GM19467 (cell line): Measurements from ENCODE around the gene SPA17.

ENCODE experiments used
- ATAC-seq: cut with Tn5 transposase; IDR thresholded peaks from one replicate; pipeline ENCODE4 v1.9.1; 2021; ENCODE audit warnings: mild to moderate bottlenecking, moderate library complexity; ENCODE audit not compliant: unreplicated experiment

SPA17 gene

DNA sequence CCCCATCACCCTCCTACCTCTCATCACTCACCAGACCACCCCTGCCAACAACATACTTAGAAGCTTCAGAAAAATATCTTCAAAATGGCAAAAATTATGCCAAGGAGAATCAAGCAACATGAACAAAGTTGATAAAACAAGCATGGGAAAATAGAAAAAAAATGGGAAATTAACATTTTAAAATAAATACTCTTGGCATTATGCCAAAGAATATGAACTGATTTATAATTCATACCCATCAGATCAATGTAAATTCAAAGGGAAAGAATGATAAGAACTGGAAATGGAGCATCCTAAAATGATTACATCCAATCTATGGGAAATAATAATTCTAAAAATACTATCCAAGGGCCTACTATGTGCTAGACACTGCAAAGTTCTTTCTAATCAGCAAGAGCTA is 12.2 kb upstream of the SPA17 start:
- ATAC-seq = no peak

DNA sequence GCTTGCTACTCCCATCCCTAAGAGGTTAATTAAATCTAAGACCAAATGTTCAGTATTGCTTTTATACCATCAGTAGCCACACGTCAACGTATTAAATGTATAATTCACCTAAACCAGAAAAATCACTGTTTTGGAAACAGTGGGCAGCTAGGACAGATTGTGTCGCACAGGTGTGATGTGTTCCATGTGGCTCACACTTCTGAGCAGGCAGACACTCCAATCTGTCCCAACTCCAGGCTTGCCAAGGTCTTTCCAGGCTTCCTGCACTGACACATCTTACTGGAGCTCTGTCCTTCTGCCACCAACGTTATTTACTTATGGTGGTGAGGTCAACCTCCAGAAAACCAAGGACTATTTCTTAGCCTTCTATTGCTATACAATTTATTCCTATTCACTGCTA is 11.6 kb upstream of the SPA17 start:
- no peak for ATAC-seq

DNA sequence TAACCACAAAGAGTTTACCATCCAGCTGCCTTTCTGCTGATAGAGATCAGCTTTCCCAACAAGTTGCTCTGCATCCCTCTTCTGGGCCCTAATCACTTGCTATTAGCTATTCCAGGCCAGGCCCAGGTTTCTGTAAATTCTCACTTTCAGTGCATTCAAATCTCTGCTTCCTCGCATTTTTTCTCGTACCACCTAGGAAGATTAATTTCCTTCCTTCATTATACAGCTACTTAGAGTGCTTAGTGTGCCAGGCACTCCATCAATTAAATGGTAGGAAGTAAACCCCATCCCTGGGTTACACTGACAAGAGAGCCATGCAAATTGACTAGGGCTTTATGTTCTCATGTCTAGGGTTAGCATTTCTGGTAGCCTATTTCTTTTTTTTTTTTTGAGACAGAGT is 9.8 kb upstream of the SPA17 start:
- ATAC-seq = no peak

DNA sequence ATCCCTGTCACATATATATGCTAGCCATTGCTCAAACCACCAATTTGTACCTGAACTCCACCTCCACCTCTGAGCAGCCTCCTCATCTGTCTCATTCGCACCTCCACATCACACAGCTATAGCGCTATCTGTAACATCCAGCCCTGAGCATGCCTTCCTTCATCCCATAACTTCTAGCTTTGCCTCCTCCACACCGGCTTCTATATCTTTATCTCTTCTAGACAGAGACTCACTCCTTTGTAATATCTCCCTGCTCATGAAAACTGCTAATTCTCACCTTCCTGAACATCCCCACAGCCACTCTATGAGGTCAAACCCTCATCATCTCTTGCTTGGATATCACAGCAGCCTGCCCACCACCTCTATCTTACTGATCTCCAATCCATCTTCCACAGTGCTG is 6.1 kb upstream of the SPA17 start:
- no peak for ATAC-seq

DNA sequence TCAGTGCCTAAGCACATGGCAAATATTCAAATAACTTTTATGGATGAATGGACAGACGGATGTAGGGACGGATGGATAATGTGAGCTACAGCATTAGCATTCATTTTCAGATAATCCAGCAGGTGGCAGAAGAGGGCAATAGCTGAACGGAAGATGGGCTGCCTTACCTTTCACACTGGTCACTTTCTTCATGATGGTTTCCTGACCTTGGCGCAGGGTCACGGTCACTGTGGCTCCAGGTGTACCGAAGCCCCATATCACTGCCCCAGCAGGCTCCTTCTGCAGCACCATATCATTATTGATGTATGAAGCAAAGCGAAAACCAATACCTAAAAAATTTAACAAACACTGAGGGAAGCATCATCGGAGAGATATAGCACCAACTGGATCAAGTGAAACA is 4.5 kb upstream of the SPA17 start:
- ATAC-seq = no peak

DNA sequence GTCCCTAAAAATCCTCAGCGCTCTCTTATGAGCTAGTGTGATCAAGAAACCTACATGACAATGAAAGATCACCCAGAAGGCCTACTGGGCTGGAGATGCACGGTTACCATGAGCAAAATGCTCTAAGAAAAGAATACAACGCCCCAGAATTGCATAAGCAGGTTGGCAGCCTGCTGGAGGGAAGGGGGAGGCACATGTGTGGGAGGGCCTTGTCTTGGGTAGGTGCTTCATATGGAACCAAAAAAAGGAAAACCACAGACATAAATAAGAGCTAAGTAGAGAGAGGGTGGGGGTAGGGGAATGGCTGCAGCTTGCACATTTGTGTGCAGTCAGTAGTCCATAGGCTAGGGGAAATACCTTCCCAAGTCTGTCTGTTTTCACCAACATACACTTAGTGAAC is 3.0 kb upstream of the SPA17 start:
- no peak for ATAC-seq

DNA sequence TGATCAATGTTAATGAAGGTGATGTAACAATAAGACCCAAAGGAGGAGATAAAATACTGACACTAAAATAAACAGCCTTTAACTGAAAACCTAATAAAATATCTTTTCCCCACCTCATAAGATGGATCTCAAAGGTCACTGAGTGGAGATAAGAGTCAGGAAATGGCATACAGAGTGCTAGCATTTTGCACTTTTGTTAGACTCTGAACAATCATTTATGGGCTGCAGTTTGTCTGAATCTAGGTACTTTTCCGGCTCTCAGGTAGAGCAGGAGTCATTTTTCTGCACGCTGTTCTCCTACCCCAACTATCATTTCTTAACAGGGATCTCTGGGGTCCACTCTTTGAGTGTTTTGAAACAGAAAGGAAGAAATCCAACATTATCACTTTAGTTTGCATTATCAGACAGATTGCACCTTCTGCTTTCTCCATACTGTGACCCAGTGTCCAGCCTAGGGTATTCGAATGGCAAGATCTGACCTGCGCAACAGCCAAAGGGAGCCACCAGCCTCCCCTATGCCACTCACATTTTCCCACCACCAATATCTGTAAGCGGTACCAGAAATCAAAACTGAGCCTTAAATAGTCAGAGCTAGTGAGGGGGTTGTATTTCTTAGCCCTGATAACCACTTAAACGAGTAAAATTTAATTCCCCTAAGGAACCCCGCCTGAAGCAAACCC is 1.0 kb upstream of the SPA17 start:
- ATAC-seq = no peak

DNA sequence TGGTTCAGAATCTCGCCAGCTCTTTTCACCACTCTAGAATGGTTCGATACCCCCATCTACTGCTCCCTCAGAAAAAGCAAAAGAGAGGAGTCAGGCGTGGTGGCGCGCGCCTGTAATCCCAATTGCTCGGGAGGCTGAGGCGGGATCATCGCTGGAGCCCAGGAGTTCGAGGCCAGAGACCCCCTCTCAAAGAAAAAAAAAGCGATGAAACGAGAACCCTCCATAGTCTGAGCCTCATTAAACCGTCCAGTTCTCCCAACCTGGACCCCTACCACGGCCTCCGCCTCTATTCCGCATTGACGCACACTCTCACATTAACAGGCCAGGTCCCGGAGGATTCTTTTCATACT is 439 bp downstream of the SPA17 start:
- no peak for ATAC-seq

DNA sequence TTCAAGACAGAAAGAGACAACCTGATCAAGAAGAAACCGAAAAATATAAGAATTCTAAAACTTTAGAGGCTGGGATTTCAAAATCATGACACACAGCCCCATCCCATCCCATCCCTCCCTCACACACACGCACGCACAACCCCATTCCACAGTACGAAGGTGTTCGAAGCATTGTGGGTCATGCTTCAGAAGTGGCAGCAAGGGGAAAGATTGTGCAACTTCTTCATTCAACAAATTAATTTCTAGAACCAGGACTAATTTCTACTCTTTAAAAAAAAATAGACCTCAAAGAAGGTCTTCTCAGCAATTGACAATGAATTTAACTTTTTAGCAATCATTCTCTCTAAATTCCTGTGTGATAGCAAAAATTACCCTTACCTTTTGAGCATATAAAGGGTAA is 867 bp downstream of the SPA17 start:
- no peak for ATAC-seq

DNA sequence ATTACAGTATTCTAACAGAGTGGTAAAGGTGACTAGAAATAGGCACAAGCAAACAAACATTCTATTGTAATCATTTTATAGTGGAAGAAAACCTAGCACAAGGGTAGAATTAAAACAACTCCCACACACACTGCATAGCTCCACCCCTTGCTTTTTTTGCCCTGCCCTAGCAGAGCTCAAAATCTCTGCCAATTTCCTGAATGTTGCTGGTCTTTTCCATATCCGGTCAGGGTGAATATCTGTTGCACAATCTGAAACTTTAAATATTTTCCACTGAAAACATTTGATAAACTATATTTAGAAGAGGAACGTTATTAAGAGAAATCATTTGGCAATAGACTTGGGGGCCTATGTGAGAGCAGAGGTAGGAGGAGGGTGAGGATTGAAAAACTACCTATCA is 2.7 kb downstream of the SPA17 start:
- ATAC-seq = no peak

DNA sequence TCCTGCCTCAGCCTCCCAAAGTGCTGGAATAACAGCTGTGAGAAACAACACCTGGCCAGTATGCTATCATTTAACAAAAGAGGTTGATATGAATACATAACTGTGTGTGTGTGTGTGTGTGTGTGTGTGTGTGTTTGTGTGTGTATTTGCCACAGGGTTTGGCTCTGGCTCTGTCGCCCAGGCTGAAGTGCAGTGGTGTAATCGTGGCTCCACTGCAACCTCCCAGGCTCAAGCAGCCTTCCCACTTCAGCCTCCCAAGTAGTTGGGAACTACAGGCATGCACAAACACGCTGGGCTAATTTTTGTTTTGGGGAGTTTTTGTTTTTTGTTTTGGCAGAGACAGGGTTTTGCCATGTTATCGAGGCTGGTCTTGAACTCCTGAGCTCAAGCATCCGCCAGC is 4.7 kb downstream of the SPA17 start:
- ATAC-seq = no peak

DNA sequence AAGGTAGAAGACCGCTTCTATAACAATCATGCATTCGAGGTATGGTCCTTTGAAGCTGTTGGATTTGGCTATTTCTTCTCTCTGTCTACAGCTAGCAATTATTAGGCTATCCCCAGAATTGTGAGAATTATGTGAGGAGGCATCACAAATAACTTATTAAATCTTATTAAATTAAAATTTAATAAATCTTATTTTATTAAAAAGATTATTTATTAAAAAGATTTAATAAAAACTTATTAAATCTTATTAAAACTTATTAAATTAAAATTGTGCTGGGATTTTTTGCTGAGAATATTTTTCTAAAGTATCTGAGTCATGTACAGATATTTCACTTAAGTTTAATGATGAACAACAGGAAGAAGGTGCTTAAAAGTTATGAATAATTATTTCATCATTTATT is 7.7 kb downstream of the SPA17 start:
- ATAC-seq = no peak

DNA sequence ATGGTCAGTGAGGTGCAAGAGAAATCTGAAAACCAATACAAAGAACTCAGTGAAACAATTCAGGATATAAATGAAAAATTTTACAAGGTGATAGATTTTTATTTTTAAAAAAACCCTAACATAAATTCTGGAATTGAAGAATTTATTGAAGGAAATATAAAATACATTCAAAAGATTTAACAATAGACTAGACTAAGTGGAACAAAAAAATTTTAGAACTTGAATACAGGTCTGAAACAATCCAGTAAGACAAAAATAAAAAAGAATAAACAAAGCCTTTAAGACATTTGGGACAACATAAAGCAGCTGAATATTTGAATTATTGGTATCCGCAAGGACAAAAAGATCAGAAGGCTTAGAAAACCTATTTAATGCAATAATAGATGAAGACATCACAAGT is 8.7 kb downstream of the SPA17 start:
- no peak for ATAC-seq

DNA sequence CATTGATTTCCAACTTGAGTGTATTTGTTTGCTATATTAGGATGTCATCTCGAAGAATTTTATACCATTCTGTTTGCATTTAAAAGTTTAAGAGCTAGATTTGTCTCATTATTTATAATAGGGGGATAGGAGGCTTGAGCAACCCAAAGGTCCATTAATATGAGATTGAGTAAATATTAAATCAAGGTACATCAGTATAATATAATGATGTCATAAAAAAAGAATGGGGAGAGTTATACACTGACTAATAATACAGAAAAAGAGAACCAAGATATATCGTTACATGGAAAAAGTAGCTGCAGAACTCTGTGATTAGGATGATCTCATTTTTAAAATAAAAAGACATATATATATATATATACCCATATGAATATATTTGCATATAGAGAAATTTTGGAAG is 19.4 kb downstream of the SPA17 start:
- ATAC-seq = no peak

DNA sequence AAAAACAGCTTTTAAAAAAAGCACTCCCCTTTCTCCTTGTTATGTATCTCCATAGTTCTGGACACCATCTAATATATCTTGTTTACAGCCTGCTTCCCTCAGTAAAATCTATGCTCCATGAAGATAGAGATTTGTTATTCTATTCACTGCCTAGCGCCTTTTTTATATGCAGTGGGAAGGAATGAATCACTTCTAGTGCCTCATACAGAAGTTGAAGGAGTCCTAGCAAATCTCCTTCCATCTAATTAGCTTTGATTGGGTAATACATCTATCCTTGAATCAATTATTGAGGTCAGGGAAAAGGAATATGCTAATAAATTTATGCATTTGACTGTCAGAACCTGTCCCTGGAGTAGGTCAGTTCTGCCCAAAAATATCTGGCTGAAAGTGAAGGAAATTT is 25.8 kb downstream of the SPA17 start:
- ATAC-seq = no peak

DNA sequence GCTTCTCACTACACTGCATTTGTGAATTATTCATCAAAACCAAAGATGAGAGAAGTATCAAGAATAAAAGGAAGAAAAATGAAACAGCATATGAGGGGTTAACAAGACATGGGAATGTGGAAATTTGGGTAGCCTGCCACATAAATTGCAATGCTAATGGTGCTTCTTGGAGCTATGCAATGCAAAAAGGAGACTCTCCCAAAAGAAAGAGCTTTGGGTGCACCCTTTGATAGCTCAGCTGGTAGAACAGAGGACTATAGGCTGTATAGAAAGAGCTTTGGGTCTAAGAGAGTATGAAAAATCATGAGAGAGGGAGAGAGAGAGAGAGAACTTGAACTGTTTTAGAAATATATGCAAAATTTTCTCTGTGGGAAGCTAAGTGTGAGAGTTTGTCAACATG is 26.3 kb downstream of the SPA17 start:
- no peak for ATAC-seq

DNA sequence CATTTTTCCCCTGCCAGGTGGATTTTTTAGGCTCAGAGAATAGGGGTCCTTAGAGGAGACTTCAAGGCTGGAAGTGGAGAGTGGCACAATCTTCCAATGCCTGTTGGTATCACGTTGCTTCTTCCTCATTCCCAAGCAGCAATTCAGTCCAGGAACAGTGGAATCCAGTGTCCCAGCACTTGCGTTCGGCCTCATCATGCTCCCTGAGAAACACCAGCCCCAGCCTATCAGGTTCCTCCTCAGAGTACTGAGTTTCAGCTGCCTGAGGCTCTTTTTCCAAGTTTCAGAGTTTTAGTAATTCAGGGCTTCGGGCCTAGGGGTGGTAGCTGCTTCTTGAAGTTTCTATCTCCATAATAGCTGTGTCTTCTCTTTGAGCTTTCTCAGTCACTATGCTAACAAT is 34.1 kb downstream of the SPA17 start:
- ATAC-seq = no peak

DNA sequence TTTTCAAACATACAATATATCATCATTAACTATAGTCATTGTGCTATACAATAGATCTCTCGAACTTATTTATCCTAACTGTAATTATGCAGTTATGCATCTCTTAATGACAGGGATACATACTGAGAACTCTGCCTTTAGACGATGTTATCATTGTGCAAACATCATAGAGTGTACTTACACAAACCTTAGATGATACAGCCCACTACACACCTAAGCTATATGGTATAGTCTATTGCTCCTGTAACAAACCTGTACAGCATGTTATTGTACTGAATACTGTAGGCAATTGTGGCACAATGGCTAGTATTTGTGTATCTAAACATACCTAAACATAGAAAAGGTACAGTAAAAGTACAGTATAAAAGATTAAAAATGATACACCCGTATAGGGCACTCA is 38.7 kb downstream of the SPA17 start:
- ATAC-seq = no peak

DNA sequence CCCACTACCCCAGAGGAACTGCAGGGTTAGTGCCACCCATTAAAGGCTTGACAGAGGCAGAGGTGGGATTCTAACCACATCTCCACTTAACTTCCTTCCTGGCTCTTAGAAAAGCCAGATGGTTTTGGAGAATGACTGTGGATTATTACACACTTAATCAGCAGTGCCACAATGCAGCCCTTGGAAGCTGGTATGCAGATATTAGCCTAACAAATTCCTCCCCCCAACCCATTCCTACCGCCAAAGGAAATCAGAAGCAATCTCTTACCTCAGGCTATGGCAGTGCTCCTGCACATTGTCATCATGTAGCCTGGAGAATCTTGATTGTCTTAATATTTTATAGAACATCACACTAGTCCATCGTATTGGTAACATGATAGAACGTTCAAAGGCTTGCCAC is 42.9 kb downstream of the SPA17 start:
- no peak for ATAC-seq

DNA sequence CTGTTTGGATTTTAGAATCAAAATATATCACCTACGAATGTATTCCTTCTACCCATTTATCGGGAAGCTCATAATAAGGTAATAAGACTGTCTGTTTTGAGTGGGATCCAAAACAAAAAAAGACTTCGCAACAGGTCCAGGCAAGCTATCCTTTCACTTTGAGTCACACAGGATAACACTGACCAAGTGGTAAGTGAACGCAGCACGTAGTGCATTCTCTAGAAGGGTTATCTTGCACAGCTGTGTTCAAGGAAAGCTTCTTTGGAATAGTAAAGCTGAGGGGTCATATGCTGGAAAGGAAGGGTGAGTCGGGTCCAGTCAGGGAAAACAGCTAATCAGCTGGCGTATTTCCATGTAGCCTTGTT is 43.7 kb downstream of the SPA17 start:
- ATAC-seq = no peak

DNA sequence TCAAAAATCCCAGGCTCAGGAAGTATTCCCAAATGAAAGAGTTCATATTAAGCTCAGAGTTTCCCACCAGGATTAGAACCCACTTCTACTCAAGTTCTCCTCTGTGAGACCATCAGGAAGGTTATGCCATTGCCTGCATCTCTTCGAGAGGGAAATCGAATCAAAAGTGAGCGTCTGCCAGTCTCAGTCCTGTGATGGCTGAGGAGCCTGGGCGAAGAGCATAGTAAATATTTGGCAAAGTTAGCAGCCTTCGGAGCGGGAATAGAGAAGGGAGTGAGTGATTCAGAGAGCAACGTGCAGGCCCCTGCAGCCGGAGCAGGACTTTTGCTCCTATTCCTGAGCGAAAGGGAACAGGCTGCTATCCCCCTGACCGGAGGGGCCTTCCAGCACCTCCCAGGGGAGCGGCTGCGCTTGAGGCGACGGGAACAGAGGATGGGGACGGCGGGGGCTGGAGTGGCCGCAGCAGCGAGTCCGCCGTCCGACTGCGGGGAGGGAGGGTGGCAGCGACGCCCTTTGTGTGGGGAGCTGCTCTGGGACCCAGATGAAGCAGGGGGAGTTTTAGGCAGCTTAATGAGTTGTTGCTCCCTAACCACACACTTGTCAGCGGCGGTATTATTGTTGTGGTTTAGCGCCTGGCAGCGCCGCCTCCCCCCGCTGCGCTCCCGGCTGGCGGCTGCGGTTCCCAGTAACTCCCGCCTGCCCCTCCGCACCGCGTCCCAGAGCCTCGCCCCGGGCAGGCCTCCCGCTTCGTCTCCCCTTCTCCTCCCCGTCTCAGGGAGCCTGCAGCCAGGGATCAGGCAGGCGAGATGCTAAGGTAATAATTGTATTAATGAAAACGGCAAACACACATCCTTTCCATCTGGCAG is 44.3 kb downstream of the SPA17 start:
- ATAC-seq = no peak

DNA sequence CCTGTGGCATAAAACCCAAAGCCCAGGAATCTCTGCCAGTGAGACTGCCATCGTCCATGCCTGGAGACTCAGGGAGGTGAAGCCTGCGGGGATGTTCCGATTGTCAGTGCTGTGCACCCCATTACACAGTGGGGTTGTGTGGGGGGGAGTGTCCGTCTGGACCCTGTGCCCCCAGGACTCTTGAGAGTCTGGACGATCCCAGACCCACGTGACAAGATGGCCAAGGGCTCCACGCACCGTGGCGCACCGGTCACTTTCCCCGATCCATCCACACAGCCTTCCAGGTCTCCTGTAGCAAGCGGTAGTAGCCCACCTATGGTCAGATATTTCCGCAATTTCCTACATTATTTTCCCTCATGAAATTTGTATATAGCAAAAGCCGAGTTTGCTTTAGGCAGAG is 45.1 kb downstream of the SPA17 start:
- no peak for ATAC-seq

DNA sequence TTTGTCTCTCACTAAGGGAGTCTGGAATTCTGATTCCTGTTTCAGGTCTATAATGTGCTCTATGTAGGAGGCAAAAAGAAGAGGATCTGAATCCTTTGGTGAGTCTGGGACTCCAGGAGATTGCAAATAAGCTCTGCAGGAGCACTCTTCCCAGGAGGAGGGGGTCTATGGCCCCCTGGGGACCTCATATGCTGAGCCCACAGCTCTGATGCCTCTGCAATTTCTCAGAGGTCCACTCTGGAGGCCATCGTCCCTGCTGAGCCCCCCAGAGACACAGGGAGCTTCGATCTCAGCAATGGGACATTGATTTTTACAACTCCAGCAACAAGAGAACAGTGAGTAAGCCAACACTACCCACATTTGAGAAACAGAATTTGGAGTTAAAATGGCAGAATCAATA is 45.8 kb downstream of the SPA17 start:
- ATAC-seq = no peak
